HG03378 (cell line): ENCODE measurements around the gene ZNF253.
A peak's percentile ranks its signal among the peaks of the same experiment; 100 is the strongest.
"Not testable (repeated sequence)": the region's sequence is repeated elsewhere in the genome, so short reads cannot be mapped to it uniquely, and the experiment has no call there.

ENCODE experiments used
- ATAC-seq: cut with Tn5 transposase; IDR thresholded peaks from one replicate; pipeline ENCODE4 v1.9.1; 2021; ENCODE audit warnings: mild to moderate bottlenecking, moderate library complexity; ENCODE audit not compliant: unreplicated experiment

The ZNF253 gene

GRCh38 chr19:19892055-19892941, 26.6 kb downstream of the ZNF253 start:
- not testable (repeated sequence) for ATAC-seq

- no peak for ATAC-seq
Observed at GRCh38 chr19:19900139-19900728, 34.6 kb downstream of the ZNF253 start.

- ATAC-seq, result peak; percentile 92
Observed at GRCh38 chr19:19900729-19901444, 35.2 kb downstream of the ZNF253 start, which contains the start of gene ZNF93. Gene ZNF93 (plus strand): TSS chr19:19900946. CDS start chr19:19901089, 143 bp downstream.

GRCh38 chr19:19907551-19907950, 41.9 kb downstream of the ZNF253 start:
- ATAC-seq, result not testable (repeated sequence)

- ATAC-seq, result no peak
Observed at GRCh38 chr19:19909654-19910053, 44.0 kb downstream of the ZNF253 start.

GRCh38 chr19:19911150-19911549, 45.5 kb downstream of the ZNF253 start:
- ATAC-seq, result no peak

- ATAC-seq, result no peak
Observed at GRCh38 chr19:19914596-19914995, 48.9 kb downstream of the ZNF253 start.

- ATAC-seq, result not testable (repeated sequence)
Observed at GRCh38 chr19:19930417-19930816, 64.7 kb downstream of the ZNF253 start.

- ATAC-seq, result not testable (repeated sequence)
Observed at GRCh38 chr19:19933432-19934314, 68.0 kb downstream of the ZNF253 start.

GRCh38 chr19:19937403-19937802, 71.7 kb downstream of the ZNF253 start:
- ATAC-seq, result no peak

- ATAC-seq, result no peak
Observed at GRCh38 chr19:19938449-19938848, 72.8 kb downstream of the ZNF253 start.

GRCh38 chr19:19943848-19944582, 78.3 kb downstream of the ZNF253 start:
- ATAC-seq, result no peak
